Activated T-cell treated with anti-CD3 and anti-CD28 coated beads for 24 hours (primary cell): ENCODE measurements around the gene TP63.
"Not testable (repeated sequence)": the region's sequence is repeated elsewhere in the genome, so short reads cannot be mapped to it uniquely, and the experiment has no call there.

Source experiments
- DNase-seq: peaks from one replicate; pipeline ENCODE4 v3.0.0-alpha.2; 2020; ENCODE audit warnings: low read depth

Gene TP63

DNA sequence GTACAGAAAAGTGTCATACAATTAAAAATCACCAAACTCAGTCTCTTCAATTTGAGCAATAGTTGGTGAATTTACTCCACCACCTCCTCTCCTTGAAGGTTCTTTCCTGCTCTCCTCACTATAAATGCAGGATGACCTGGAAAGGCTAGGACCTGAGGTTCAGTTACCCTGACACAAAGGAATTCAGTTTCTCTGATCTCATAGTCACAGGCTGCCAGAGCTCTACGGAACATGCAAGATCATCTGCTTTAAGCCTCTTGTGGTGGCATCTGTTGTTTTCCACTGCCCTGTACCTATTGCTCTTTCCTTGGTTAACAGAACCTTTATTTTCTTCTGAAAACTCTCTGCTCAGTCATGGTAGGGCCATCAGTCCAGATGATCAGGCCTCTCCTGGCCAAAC is 4.9 kb upstream of the TP63 start:
- DNase-seq: no peak

DNA sequence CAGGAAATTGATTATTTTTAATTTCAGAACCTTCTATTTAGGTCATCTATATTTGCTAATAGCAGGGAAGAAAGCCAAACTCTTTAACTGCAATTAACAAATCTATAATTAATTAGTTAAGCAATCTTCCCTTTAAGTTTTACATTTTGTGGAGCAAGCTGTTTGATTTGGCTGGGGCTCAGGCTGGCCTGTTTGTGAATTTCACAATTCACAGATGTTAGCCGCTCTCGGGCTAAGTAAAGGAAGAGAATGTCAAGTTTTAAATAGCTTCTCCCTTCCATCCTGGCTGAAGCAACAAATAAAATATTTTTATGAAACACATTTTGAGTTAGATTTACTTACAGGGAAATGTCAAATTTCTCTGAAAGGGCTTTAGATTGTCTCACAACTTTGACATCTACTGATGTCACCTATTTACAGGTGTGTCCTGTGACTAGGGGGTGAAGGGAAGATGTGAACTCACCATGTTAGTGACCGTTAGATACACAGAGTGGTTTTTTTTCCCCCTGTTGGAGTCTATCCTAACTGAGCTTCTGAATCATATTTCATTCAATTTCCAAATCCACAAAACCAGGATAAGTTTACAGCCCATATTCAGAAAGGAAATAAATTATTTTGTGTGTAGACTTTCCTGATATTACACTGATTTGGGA is 1.3 kb upstream of the TP63 start:
- DNase-seq: no peak

DNA sequence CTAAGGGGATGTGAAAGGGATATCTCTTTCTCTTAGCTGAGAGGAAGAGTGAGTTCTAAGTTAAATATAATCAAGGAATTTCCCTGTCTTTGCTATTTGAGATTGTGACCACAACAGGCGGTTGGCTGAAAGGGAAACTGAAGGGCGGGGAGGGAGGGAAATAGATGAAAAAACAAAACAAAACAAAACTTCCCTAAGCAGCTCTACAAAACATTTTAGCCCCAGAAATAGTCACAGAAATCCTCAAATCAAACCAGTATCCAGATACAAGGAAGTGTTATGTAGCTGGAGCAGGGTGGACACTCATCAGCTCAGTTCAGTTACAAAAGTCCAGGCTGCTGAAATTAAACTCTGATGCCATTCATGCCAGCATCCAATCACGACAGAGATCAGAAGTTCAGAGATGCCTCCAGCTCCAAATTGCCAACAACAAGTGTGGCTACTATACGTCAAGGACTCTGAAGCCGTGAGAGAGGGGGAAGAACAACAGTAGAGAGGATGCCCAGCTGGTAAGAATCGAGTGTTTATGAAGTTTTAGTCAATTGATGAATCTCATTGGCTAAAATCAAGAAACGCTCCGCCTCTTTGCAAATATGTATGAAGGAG is 319 bp upstream of the TP63 start:
- no peak for DNase-seq

DNA sequence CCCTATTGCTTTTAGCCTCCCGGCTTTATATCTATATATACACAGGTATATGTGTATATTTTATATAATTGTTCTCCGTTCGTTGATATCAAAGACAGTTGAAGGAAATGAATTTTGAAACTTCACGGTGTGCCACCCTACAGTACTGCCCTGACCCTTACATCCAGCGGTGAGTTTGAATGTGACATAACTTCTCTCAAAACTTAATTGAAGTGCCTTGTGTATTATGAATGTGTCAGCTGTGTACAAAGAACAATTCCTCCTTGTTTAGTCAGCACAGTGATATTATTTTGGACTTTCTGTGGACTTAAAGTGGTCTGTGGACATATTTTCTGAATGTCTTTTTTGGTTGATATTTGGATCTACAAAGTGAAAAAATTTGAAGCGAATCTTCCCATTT is 220 bp downstream of the TP63 start:
- DNase-seq: no peak

DNA sequence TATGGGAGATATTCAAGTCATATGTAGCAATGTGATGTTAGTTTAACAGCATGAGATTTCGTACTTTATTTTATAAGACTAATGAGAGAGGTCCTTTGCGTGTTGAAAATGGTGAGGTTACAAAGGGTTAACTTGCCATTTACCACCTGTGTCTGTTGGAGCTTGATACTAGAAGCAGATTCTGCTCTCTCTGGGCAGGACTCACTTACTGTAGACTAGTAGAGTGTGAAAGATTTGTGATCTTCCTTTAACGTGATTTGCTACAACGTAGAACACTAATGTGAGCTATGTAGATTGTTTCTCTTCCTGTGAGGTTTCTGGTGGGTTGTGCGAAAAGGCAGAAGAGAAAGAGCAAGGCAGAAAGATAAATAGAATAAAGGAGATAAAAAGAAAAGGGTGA is 1.1 kb downstream of the TP63 start:
- DNase-seq: no peak

DNA sequence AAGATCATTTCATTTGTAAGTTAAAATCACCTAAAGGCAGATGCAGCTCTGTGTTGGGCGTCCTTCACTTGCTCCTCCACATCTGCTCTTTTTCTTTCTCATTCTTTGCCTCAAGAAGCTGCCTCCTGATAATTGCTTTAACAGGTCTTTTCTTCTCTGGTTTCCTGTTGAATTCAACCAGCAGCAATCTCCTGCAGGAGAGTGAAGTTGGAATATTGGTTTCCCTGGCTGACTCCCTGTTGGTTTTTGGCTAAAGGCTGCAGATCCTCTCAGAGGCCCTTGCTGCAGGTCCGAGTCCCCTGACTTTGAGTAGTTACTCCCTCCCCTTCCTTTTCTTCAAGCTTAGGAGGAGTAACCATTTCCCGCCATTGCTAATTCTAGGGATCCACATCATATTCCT is 4.2 kb downstream of the TP63 start:
- no peak for DNase-seq

DNA sequence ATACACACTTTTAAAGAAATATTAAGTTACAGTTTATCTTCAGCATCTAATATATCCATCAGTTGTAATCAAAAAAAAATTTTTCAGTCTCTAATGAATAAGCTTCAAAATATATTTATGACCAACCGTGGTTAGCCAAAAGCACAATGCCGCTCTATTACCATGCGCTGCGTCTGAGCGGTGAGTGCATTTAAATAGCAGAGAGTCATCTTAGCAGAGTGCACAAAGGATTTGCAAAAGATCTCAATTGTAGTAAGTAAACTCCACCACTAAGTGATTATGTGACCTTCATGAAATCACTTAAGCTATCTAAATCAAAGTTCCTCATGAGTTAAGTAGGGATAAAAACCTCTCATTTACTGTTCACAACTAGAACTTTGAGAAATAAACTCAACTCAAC is 4.9 kb downstream of the TP63 start:
- DNase-seq: no peak

DNA sequence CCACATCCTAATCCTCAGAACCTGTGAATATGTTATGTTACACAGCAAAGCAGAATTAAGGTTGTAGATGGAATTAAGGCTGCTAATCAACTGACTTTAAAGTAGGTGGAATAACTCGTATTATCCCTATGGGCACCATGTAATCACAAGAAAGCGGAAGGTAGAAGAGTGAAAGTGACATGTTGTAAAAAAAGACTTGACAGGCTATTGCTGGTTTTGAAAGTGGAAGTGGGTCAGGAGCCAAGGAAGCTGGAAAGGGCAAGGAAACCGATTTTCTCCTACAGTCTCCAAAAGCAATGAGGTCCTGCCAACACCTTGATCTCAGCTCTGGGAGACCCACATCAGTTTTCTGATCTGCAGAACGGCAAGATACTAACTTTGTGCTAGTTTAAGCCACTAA is 6.6 kb downstream of the TP63 start:
- no peak for DNase-seq

DNA sequence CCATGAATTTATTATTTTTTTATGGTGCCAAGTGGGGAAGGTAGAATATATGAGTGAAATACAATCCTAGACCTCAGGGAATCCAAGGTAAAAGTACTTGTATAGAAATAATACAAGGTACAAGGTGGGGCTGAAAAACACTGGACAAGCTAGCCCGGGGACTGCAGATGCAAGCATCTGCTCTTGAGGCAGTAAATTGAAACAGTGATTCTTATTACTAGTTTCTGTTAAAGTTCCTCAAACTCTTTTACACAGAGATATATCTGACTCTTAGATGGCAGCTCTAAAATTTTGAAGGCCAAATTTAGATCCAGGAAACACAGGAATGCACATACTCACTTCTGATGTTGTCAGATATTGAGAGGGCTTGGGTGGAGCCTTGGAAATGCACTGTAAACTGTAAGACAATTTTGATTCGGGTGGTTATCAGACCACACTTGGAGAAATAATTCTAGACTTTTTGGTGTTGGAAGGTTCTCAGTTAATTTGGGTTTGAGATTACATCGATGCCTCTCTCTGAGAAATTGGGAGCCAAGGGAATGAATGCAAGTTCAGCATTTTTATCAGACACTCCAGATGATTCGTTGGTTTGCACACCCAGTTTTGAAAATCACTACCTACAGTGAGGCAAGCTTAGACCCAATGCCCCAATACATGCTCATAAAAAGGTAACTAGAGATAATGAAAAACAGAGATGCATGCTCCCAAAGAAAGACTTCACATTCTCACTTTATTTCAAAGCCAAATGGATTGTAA is 7.3 kb downstream of the TP63 start:
- DNase-seq: no peak

DNA sequence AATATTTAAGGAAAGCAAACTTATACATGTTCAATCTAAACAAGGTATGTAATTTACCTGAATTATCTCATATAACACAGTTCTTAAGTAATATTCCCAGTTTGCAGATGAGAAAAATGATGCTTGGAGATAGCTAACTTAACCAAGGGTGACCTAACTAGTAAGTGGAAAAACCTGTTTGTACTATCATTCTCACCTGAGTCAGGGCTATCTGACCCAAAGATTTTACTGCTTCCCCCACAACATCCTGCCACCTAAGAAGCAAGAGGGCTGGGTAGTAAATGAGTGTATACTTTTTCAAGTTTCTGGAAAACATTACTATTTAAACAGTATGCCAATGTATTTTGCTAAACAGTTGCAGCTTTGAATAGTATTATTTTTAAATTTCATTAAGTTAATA is 10.6 kb downstream of the TP63 start:
- DNase-seq: no peak

DNA sequence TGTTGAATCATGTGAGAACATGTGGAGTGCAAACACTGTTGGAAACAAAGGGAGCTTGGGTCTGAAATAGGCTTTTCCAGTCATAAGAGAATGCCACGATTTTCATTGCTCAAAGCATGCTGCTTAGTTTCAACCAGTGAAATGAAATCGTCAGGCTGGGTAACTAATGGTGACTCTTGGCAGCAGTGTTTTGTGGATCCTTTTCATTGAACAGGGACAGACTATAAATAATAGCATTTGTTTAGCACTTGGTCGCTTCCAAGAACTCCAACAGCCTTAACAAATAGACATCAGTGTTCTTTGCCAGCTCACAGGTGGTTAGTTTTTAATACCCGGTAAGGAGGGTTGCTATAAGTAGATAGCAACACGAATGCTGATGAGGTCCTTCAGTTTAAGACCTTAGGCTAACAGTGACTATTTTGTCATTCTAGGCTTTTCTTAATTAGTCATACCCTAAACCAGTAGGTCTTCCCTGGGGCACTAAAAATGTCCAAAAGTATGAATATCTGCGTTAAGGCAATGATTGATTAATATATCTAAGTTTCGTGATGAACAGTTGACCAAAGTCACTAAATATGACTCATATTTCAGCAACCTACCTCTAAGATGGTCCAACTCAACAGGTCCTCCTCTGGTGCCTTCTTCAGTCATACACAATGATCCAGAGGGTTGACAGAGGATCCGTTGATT is 15.8 kb downstream of the TP63 start:
- DNase-seq: no peak

DNA sequence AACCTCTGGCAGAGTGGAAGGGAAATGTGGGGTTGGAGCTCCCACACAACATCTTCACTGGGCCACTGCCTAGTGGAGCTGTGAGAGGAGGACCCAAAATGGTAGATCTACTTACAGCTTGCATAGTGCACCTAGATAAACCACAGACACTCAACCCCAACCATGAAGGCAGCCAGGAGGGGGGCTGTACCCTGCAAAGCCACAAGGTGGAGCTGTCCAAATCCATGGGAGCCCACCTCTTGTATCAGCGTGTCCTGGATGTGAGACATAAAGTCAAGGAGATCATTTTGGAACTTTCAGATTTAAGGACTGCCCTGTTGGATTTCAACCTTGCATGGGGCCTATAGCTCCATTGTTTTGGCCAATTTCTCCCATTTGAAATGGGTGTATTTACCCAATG is 20.9 kb downstream of the TP63 start:
- DNase-seq: no peak

DNA sequence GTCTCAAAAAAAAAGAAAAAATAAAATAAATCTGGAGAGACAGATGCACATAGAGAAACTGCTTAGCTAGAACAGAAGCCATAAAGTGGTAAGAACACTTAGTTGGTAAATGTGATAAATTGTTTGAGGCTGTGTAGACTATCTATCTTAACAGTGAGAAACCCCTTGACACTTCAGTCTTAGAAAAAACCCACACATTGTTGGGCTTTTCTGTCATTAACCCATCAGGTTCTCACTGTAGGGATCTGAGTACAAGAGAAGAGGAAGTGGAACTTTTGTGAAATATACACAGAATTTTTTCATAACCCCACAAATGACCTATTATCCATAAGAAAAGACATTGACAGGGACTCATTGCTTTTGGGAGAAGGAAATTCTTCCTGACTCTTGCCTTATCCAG is 24.4 kb downstream of the TP63 start:
- no peak for DNase-seq

DNA sequence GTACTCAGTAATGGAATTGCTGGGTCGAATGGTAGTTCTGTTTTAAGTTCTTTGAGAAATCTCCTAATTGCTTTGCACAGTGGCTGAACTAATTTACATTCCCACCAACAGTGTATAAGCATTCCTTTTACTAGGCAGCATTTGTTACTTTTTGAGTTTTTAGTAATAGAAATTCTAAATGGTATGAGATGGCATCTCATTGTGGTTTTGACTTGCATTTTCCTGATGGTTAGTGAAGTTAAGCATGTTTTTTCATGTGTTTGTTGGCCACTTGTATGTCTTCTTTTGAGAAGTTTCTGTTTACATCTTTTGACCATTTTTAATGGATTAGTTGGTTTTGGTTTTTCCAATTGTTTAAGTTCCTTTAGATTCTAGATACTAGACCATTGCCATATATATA is 28.4 kb downstream of the TP63 start:
- no peak for DNase-seq

DNA sequence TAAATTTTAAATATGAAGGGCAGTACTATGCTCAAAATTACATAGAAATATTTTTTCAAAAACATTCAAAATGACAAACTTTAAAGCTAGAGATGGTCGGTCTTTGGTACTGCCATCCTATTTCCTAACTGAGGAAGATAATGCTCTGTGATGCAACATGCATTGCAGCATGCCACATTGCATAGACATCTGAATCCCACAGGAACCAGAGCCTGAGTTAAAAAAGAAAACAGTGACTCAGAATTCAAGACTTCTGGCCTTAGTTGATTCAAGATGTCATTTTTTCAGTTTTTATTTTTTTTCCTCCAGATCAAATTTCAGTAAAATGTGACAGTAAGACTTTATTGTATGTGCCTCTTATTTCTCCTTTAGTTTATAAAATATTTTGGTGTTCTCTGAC is 33.1 kb downstream of the TP63 start:
- DNase-seq: no peak

DNA sequence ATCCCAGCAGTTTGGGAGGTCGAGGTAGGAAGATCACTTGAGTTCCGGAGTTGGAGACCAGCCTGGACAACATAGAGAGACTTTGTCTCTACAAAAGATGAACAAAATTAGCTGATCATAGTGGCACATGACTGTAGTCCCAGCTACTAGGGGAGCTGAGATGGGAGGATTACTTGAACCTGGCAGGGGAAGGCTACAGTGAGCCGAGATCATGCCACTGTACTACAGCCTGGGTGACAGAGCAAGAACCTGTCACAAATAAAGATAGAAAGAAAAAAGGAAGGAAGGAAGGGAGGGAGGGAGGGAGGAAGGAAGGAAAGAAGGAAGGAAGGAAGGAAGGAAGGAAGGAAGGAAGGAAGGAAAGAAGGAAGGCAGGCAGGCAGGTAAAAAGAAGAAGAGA is 41.2 kb downstream of the TP63 start:
- not testable (repeated sequence) for DNase-seq

DNA sequence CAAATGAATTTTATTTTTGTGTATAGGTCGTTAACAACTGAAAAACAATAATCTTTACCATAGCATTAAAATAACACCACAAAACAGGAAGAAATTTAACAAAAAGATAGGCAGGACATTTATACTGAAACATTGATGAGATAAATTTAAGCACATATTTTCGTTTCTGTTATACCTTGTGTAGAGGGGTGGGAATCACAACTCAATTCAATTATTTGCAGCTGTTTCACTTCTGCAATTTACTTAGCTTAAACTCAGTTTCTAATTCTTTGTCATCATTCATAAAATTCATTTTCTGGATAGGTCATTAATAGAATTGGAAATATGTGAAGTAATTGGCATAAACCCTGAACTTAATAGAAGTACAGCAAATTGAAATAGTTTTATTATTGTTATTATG is 42.3 kb downstream of the TP63 start:
- no peak for DNase-seq

DNA sequence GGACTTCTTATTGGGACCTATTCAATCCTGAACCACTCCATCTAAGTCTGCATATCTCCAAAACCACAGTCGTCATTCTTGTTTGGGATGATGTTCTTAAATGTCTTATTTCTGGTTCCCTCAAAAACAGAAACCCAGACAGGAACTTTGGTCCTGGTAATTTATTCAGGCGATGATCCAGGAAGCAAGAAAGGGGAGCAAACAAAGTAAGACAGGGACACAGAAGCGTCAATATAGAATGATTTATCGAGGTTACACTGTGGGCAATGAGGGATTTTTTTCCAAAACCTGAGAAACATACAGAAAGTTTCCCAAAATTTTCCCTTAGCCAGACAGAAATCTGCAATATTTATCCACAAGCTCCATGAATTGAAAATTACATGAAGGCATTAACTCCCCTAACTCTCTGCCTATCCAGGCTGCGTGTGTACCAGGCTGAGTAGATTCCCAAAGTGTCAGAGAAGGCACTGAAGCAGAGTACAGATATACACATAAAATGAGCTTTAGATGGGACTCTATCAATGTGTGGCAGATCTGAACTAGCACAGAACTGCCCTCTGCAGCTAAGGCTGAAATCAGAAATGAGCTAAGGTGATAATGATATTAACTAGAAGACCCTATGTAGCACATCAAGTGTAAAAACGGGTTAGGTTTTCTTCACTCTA is 43.2 kb downstream of the TP63 start:
- DNase-seq: no peak

DNA sequence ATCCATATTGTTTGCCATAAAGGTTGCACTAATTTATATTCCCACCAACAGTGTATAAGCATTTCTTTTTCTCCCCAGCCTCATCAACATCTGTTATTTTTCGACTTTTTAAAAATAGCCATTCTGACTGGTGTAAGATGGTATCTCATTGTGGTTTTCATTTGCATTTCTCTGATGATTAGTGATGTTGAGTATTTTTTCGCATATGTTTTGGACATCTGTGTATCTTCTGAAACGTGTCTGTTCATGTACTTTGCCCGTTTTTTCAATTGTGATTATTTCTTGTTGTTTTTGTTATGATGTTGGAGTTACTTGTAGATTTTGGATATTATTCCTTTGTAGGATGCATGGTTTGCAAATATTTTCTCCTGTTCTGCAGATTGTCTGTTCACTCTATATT is 46.5 kb downstream of the TP63 start:
- DNase-seq: no peak

DNA sequence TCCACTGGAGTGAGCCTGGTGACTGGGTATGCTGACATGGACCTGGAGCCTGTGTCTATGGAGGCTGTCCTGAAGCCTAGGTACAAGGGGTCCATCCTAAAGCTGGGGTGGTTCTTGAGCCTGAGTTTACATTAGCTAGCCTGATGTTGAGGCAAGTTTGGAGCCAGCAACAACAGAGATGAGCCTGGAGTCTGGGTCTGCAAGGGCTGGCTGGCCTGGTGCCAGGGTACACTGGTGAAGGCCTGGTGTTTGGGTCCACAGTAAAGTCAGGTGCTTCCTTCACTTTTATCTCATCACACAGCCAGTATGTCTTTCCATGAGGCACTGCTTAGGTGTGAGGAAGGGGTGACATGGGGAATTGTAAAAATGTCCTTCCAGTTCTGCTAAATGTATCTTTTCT is 49.5 kb downstream of the TP63 start:
- DNase-seq: no peak

DNA sequence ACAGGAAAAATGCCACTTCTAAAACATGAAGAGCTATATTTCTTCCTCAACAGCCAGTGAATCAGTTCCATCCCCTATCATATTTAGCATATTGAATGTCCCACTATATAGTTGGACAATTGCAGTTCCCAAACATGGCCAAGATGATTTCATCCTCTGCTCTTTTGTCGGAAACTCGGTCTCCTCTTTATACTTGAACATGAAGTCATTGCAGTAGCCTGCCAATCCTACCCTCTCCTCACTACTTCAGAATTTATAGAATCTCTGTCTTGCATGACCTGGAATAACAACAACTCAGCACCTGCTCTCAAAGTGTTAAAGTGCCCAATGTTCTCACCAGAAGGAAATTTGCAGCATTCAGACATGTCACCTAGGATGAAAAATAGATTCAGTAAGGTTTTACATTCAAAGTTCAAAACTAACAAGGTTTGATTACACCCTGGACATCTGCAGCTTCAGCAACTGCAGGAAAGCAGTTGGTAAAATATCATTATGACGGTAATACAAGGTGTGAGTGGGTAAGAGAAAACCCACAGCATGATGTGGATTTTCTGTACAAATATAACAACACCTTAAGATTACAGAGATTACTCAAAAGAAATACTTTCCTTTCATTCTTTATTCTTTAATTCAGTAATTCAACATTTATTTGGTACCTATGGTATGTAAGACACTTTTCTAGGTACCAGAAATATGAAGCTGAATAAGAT is 52.5 kb downstream of the TP63 start:
- no peak for DNase-seq

DNA sequence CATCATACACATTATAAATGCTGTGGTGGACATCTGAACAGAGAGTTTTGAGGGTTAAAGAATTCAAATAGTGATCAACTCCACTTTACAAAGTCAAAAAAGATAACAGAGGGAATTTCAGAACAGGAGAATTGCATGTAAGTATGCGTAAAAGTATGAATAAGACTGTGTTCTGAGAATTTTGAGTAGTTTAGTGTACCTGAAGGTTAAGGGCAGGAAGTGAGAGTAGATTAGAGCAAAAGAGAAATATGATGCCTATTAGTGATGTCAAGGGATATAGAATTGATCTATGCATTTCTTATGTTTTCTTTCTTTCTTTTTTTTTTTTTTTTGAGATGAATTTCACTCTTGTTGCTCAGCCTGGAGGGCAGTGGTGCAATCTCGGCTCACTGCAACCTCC is 53.1 kb downstream of the TP63 start:
- no peak for DNase-seq
